Kidney epithelial cell (primary cell): ENCODE results near the gene ADAP2. TPM values are rescaled to one million over a fixed set of nuclear protein-coding genes. Genes with fewer than 3 reads are reported as not detected.
A peak's percentile ranks its signal among the peaks of the same experiment; 100 is the strongest.
"Not testable (repeated sequence)": the region's sequence is repeated elsewhere in the genome, so short reads cannot be mapped to it uniquely, and the experiment has no call there.

ENCODE experiments used
- DNase-seq: peaks from one replicate; pipeline ENCODE4 v3.0.0-alpha.2; 2010; ENCODE audit warnings: low read depth
- H3K27me3 ChIP-seq: 2 replicates; pipeline ENCODE4 v1.6.0; 2011; ENCODE audit warnings: low read length; ENCODE audit not compliant: control insufficient read depth, insufficient read depth
- H3K36me3 ChIP-seq: 2 replicates; pipeline ENCODE4 v1.5.1; 2011; ENCODE audit warnings: low read length; ENCODE audit not compliant: control insufficient read depth, insufficient read depth
- H3K4me3 ChIP-seq: 2 replicates; pipeline ENCODE4 v1.5.1; 2011; ENCODE audit warnings: low read depth, mild to moderate bottlenecking, control low read depth, low read length
- total RNA-seq: library from RNA; depleted of rRNA; stranded (reverse); fragments of >200 nt; gene quantifications from 2 replicates; pipeline ENCODE4 v1.2.3, GENCODE V29; 2015
- TF ChIP-seq, protein P1 (sequence below): IDR thresholded peaks from 2 replicates; pipeline ENCODE4 v1.5.1; 2011; ENCODE audit warnings: mild to moderate bottlenecking, moderate library complexity, low read length, control low read depth, inconsistent platforms; ENCODE audit not compliant: insufficient read depth, poor library complexity, severe bottlenecking

The ADAP2 gene
- total RNA-seq, 1 donor from 2014 or later, result 10.0 TPM

DNA sequence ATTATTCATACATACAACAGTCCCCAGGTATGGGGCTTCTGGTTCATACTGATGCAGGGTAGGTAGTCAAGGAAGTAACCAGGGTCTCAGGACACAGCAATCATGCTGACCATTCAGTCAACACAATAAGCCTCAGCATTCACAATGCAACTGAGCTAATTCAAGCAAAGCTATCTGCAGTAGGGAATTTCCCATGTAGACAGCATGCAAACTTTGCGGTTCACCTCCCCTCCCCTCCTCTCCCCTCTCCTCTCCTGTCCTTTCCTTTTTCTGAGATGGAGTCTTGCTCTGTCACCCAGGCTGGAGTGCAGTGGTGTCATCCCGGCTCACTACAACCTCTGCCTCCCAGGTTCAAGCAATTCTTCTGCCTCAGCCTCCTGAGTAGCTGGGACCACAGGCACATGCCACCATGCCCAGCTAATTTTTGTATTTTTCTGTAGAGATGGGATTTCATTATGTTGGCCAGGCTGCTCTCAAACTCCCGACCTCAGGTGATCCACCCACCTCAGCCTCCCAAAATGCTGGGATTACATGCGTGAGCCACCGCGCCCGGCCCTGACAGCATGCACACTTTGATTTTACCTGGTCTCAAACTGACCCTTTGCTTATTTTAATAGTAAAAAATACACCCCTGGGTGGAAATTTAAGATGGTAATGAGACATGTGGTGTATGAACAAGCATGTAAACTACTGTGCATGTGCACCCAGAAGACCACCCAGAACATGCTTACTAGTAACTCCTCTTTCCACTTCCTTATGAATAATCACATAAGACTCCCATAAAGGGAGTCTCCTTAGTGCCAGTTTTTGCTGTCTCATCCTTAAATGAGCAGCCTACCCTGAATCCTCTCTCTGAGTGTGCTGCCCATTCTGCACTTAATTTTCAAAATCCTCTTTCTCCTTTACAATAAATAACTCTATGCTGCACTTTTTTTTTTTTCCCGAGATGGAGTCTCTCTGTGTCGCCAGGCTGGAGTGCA, 39.8 kb downstream of the ADAP2 start:
- DNase-seq, result peak; percentile 43
- H3K4me3 ChIP-seq, result no peak overlapping the region
- H3K36me3 ChIP-seq, result no peaks in the 10 kb centered on the region
- TF ChIP-seq, protein P1, sequence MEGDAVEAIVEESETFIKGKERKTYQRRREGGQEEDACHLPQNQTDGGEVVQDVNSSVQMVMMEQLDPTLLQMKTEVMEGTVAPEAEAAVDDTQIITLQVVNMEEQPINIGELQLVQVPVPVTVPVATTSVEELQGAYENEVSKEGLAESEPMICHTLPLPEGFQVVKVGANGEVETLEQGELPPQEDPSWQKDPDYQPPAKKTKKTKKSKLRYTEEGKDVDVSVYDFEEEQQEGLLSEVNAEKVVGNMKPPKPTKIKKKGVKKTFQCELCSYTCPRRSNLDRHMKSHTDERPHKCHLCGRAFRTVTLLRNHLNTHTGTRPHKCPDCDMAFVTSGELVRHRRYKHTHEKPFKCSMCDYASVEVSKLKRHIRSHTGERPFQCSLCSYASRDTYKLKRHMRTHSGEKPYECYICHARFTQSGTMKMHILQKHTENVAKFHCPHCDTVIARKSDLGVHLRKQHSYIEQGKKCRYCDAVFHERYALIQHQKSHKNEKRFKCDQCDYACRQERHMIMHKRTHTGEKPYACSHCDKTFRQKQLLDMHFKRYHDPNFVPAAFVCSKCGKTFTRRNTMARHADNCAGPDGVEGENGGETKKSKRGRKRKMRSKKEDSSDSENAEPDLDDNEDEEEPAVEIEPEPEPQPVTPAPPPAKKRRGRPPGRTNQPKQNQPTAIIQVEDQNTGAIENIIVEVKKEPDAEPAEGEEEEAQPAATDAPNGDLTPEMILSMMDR, result no peak
- H3K27me3 ChIP-seq, result no peaks in the 10 kb centered on the region

DNA sequence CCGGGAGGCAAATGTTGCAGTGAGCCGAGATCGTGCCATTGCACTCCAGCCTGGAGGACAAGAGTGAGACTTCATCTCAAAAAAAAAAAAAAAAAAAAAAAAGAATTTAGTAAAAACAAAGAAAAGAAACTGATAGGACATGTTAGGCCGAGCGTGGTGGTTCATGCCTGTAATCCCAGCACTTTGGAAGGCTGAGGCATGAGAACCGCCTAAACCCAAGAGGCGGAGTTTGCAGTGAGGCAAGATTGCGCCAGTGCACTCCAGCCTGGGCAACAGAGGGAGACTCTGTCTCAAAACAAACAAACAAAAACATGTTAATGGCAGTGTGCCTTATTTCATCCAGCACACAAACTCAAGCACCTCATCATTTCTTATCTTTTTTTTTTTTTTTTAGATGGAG, 42.6 kb downstream of the ADAP2 start:
- H3K27me3 ChIP-seq, DNase-seq, H3K36me3 ChIP-seq, H3K4me3 ChIP-seq: not testable (repeated sequence)

DNA sequence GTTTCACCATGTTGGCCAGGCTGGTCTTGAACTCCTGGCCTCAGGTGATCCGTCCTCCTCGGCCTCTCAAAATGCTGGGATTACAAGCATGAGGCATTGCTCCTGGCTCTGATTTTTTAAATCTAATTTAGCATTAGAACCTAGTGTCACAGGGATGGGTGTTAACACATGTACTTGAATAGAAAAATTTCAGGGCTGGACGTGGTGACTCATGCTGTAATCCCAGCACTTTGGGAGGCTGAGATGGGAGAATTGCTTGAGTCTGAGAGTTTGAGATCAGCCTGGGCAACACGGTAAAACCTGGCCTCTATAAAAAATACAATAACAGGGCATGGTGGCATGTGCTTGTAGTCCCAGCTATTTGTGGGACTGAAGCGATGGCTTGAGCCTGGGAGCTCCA, 43.1 kb downstream of the ADAP2 start:
- no peaks in the 10 kb centered on the region for H3K36me3 ChIP-seq
- no peaks in the 10 kb centered on the region for H3K27me3 ChIP-seq
- no peak for DNase-seq
- TF ChIP-seq, protein P1, result no peak
- H3K4me3 ChIP-seq, result no peak overlapping the region

GRCh38 chr17:30965686-30966085, 43.9 kb downstream of the ADAP2 start:
- H3K27me3 ChIP-seq, result no peaks in the 10 kb centered on the region
- DNase-seq, result no peak
- H3K4me3 ChIP-seq, result no peak overlapping the region
- no peaks in the 10 kb centered on the region for H3K36me3 ChIP-seq
- TF ChIP-seq, protein P1, result no peak

DNA sequence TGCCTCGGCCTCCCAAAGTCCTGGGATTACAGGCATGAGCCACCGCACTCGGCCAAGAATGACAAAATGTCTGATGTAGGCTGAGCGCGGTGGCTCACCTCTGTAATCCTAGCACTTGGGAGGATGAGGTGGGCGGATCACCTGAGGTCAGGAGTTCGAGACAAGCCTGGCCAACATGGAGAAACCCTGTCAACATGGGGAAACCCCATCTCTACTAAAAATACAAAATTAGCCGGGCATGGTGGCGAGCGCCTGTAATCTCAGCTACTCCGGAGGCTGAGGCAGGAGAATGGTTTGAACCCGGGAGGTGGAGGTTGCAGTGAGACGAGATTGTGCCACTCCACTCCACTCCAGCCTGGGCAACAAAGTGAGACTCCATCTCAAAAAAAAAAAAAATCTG, 46.2 kb downstream of the ADAP2 start:
- not testable (repeated sequence) for H3K4me3 ChIP-seq, H3K27me3 ChIP-seq, H3K36me3 ChIP-seq

DNA sequence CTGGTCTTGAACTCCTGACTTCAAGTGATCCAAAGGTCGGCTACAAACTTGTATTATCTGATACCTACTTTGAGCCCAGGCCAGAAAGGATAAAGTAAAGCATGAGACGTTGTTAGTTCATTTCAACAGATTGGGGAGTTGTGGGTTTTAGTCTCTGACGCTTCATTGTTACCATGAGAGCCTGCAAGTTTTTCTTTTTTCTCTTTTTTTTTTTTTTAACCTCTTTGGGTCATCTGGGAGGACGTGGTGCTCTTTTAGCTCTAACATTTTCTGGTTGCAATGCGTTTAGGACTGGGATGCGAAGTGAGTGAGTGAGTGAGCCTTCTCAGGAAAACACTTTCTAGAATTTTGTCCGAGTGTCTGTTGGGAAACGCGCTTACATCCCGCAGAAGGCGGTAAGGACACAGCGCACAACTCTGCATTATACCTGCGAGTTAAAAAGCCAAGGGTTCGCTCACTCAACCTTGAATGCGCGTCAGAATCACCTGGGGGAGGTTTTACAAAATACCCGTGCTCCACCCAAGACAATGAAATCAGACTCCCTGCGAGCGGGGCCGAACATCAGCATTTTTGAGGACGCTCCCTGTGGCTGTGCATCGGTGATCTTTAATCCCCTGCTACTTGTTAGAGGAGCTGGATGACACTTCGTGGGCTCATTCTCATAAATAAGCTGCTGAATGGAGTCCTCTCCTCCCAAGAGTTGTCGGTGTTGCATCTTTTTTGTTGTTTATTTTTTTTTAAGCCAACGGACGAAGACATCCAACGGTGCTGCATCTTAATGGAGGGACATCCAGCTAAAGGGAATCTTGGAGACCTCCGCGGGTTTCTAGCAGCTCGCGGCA, 48.5 kb downstream of the ADAP2 start:
- DNase-seq, result no peak
- Histone ChIP-seq H3K4me3 (peak overlapping the region; percentile 65), H3K36me3 (no peaks in the 10 kb centered on the region), H3K27me3 (no peaks in the 10 kb centered on the region)
- TF ChIP-seq, protein P1, result peak; percentile 45

More for the DNA sequence above, 46.2 kb downstream of the ADAP2 start:
- not testable (repeated sequence) for DNase-seq
